Ureter (tissue), 1 donor: Measurements from ENCODE around the gene PRKG1. TPM values are rescaled to one million over a fixed set of nuclear protein-coding genes. Genes with fewer than 3 reads are reported as not detected.

Experiments used
- total RNA-seq: library from RNA; stranded (reverse); gene quantifications from one replicate; pipeline ENCODE4 v1.2.4, GENCODE V29; 2023
- donor health status: DM: yes; HTN: yes; CAD: no.

PRKG1 gene
- total RNA-seq, 1 donor from 2014 or later, result 25.4 TPM

Other genes starting within 250 kb of the PRKG1 start
- not detected for gene A1CF, start 188.9 kb upstream of the PRKG1 start, total RNA-seq